ENCODE measurements around the gene BIRC7.

BIRC7 gene

GRCh38 chr20:63255931-63256704 is 20.4 kb downstream of the BIRC7 start:
- TF ChIP-seq ZFX (IDR thresholded peaks at IDR 0.05) = no peak
- TF ChIP-seq, protein P1, sequence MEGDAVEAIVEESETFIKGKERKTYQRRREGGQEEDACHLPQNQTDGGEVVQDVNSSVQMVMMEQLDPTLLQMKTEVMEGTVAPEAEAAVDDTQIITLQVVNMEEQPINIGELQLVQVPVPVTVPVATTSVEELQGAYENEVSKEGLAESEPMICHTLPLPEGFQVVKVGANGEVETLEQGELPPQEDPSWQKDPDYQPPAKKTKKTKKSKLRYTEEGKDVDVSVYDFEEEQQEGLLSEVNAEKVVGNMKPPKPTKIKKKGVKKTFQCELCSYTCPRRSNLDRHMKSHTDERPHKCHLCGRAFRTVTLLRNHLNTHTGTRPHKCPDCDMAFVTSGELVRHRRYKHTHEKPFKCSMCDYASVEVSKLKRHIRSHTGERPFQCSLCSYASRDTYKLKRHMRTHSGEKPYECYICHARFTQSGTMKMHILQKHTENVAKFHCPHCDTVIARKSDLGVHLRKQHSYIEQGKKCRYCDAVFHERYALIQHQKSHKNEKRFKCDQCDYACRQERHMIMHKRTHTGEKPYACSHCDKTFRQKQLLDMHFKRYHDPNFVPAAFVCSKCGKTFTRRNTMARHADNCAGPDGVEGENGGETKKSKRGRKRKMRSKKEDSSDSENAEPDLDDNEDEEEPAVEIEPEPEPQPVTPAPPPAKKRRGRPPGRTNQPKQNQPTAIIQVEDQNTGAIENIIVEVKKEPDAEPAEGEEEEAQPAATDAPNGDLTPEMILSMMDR (conservative IDR thresholded peaks at IDR 0.05) = no peak
- no peak overlapping the region for H3K27ac ChIP-seq

DNA sequence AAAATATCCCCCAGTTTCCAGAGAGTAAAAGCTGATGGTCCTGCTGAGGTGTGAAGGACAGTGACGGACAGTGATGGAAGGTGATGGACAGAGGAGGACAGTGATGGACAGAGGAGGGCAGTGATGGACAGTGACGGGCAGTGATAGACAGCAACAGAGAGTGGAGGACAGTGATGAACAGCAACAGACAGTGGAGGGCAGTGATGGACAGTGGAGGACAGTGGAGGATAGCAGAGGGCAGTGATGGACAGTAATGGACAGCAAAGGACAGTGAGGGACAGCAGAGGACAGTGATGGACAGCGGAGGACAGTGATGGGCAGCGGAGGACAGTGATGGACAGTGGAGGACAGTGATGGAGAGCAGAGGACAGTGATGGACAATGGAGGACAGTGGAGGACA is 21.2 kb downstream of the BIRC7 start:
- no peak overlapping the region for H3K27ac ChIP-seq
- TF ChIP-seq ZFX (IDR thresholded peaks at IDR 0.05) = no peak
- TF ChIP-seq, protein P1 (conservative IDR thresholded peaks at IDR 0.05) = no peak

DNA sequence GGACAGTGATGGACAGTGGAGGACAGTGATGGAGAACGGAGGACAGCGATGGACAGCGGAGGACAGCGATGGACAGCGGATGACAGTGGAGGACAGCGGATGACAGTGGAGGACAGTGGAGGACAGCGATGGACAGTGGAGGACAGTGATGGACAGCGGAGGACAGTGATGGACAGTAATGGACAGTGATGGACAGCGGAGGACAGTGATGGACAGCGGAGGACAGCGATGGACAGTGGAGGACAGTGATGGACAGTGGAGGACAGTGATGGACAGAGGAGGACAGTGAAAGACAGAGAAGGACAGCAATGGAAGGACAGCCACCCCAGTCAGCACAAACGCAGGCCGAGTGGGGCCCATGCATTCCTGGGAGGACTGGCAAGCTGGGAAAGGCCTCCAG is 21.9 kb downstream of the BIRC7 start:
- TF ChIP-seq, protein P1 (conservative IDR thresholded peaks at IDR 0.05) = no peak
- TF ChIP-seq ZFX (IDR thresholded peaks at IDR 0.05) = no peak
- no peak overlapping the region for H3K27ac ChIP-seq

GRCh38 chr20:63258781-63259180 is 23.1 kb downstream of the BIRC7 start:
- H3K27ac ChIP-seq = no peak overlapping the region
- TF ChIP-seq, protein P1 (conservative IDR thresholded peaks at IDR 0.05) = no peak
- no peak for TF ChIP-seq ZFX (IDR thresholded peaks at IDR 0.05)

- TF ChIP-seq, protein P1 (conservative IDR thresholded peaks at IDR 0.05) = no peak
- no peak for TF ChIP-seq ZFX (IDR thresholded peaks at IDR 0.05)
- no peak overlapping the region for H3K27ac ChIP-seq
Observed at GRCh38 chr20:63259734-63260460, 24.2 kb downstream of the BIRC7 start.

DNA sequence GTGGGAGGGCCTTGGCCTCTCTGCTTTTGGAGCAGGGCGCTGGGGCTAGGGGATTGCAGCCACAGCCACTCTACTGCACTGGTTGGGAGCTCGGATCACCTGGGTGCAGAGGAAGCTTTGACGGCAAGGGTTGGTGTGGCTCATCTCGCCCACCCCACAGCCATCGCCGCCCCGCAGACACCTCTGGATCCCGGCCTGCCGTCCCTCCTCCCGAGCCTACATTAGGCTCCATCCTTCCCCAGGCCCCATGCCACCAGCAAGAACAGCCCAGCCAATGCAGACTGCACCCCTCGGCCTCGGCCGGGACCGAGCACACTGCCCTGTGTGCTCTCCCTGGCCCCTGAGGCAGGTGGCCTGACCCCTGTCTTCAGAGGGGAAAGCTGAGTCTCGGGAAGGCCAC is 24.8 kb downstream of the BIRC7 start:
- no peak for TF ChIP-seq ZFX (IDR thresholded peaks at IDR 0.05)
- TF ChIP-seq, protein P1 (conservative IDR thresholded peaks at IDR 0.05) = no peak
- no peak overlapping the region for H3K27ac ChIP-seq
